ENCODE data around the gene EPB42.
"Not testable (repeated sequence)": the region's sequence is repeated elsewhere in the genome, so short reads cannot be mapped to it uniquely, and the experiment has no call there.

The EPB42 gene

GRCh38 chr15:43185157-43186002 lies 35.4 kb downstream of the EPB42 start, which contains the start of gene CCNDBP1:
TSS of gene CCNDBP1 (plus strand) at chr15:43185403. CDS start at chr15:43185499, 96 bp downstream.
- peak; percentile 71 to 96 for DNase-seq (ENCODE audit: low read depth in 2 of 2)

- DNase-seq (ENCODE audit: low read depth in 2 of 2): no peak
Measured at GRCh38 chr15:43184407-43185124, 36.3 kb downstream of the EPB42 start.

- no peak for DNase-seq (ENCODE audit: low read depth in 2 of 2)
Measured at GRCh38 chr15:43183270-43183669, 37.5 kb downstream of the EPB42 start.

GRCh38 chr15:43177147-43177546 lies 43.7 kb downstream of the EPB42 start:
- not testable (repeated sequence) for DNase-seq (ENCODE audit: low read depth in 2 of 2)

- DNase-seq (ENCODE audit: low read depth in 2 of 2): not testable (repeated sequence)
Measured at GRCh38 chr15:43175656-43176309, 45.0 kb downstream of the EPB42 start.

- no peak for DNase-seq (ENCODE audit: low read depth in 2 of 2)
Measured at GRCh38 chr15:43169888-43170287, 50.9 kb downstream of the EPB42 start.

GRCh38 chr15:43168192-43169107 lies 52.4 kb downstream of the EPB42 start:
- no peak for DNase-seq (ENCODE audit: low read depth in 2 of 2)

GRCh38 chr15:43167261-43167660 lies 53.6 kb downstream of the EPB42 start:
- not testable (repeated sequence) for DNase-seq (ENCODE audit: low read depth in 2 of 2)

GRCh38 chr15:43165801-43166325 lies 55.0 kb downstream of the EPB42 start:
- DNase-seq (ENCODE audit: low read depth in 2 of 2): no peak

- no peak for DNase-seq (ENCODE audit: low read depth in 2 of 2)
Measured at GRCh38 chr15:43153269-43153668, 67.5 kb downstream of the EPB42 start.

GRCh38 chr15:43151688-43152087 lies 69.1 kb downstream of the EPB42 start:
- no peak for DNase-seq (ENCODE audit: low read depth in 2 of 2)

GRCh38 chr15:43150191-43150929 lies 70.5 kb downstream of the EPB42 start:
- DNase-seq (ENCODE audit: low read depth in 2 of 2): no peak
